ENCODE results near the gene MLLT11. TPM values are rescaled to one million over a fixed set of nuclear protein-coding genes. Genes with fewer than 3 reads are reported as not detected.

Gene MLLT11
- total RNA-seq, 3 donors from 2014 or later (not counting 1 experiment from before 2014, with no cell fraction given), result 11.2 to 18.6 (median 17.6) TPM

GRCh38 chr1:151113877-151114276, 53.7 kb downstream of the MLLT11 start:
- H3K27ac Mint-ChIP-seq, result no peak overlapping the region
- Histone ChIP-seq H3K9me3 (ENCODE audit: control insufficient read depth, insufficient read depth, low read length) (no peaks in the 10 kb centered on the region), H3K36me3 (ENCODE audit: control insufficient read depth, insufficient read depth, low read length) (peaks cover 14% of the 10 kb centered on the region), H3K4me3 (ENCODE audit: low read length) (no peak overlapping the region), H3K27ac (ENCODE audit: low read length) (no peak overlapping the region), H3K27me3 (ENCODE audit: control insufficient read depth, insufficient read depth, low read length) (no peaks in the 10 kb centered on the region), H3K4me1 (ENCODE audit: control insufficient read depth, insufficient read depth, low read length) (no peaks in the 10 kb centered on the region)
- intact Hi-C loops (cut with micrococcal nuclease), result no loop called here
- ATAC-seq, result no peak
- no peaks in the 10 kb centered on the region for H3K27me3 Mint-ChIP-seq (ENCODE audit: low read depth in 2 of 2)
- no peaks in the 10 kb centered on the region for H3K9me3 Mint-ChIP-seq
- no peak for TF ChIP-seq CTCF (IDR thresholded peaks at IDR 0.05)
- H3K36me3 Mint-ChIP-seq, result peaks cover 6% of the 10 kb centered on the region
- H3K4me1 Mint-ChIP-seq, result no peaks in the 10 kb centered on the region
- no peak for DNase-seq
- no peak overlapping the region for H3K4me3 Mint-ChIP-seq
- 98% methylated on average over 5 of the region's 5 CpGs for WGBS (ENCODE audit: insufficient coverage)

Other genes with a start within 250 kb of the MLLT11 start
- 10 to 100 TPM; 34.0 to 41.4 (median 38.2) TPM for gene ARNT, start 183.8 kb upstream of the MLLT11 start, total RNA-seq
- not detected for gene CTXND2, start 173.3 kb upstream of the MLLT11 start, total RNA-seq
- 10 to 100 TPM; 64.6 to 74.3 (median 70.5) TPM for gene SETDB1, start 134.0 kb upstream of the MLLT11 start, total RNA-seq
- gene CERS2, start 85.6 kb upstream of the MLLT11 start, total RNA-seq, result 100 to 1,000 TPM; 122 to 129 (median 127) TPM
- under 1 TPM in 1 of 3 donors, not detected in 2; 0.25 TPM for gene ANXA9, start 78.1 kb upstream of the MLLT11 start, total RNA-seq
- 10 to 100 TPM; 14.0 to 15.6 (median 15.2) TPM for gene MINDY1, start 53.5 kb upstream of the MLLT11 start, total RNA-seq
- gene PRUNE1, start 51.9 kb upstream of the MLLT11 start, total RNA-seq, result 10 to 100 TPM; 11.4 to 14.1 (median 13.5) TPM
- gene BNIPL, start 23.8 kb upstream of the MLLT11 start, total RNA-seq, result under 1 TPM; 0.28 to 0.39 (median 0.33) TPM
- gene C1orf56, start 12.6 kb upstream of the MLLT11 start, total RNA-seq, result 1 to 10 TPM; 1.6 to 3.3 (median 1.9) TPM
- 100 to 1,000 TPM; 555 to 792 (median 752) TPM for gene CDC42SE1, start 775 bp upstream of the MLLT11 start, total RNA-seq
- gene GABPB2, start 10.4 kb downstream of the MLLT11 start, total RNA-seq, result 10 to 100 TPM; 27.4 to 34.0 (median 30.6) TPM
- gene SEMA6C, start 86.2 kb downstream of the MLLT11 start, total RNA-seq, result 1 to 10 TPM; 2.5 to 5.8 (median 3.0) TPM
- gene TNFAIP8L2, start 96.3 kb downstream of the MLLT11 start, total RNA-seq, result 10 to 100 TPM in 1 of 3 donors, 1 to 10 TPM in 2; 4.8 to 14.5 (median 5.7) TPM
- gene LYSMD1, start 105.5 kb downstream of the MLLT11 start, total RNA-seq, result 1 to 10 TPM; 1.0 to 1.7 (median 1.2) TPM
- gene SCNM1, start 105.7 kb downstream of the MLLT11 start, total RNA-seq, result 10 to 100 TPM; 52.3 to 54.2 (median 52.9) TPM
- 1 to 10 TPM in 2 of 3 donors, not detected in 1; 2.6 to 3.8 TPM for gene TMOD4, start 115.6 kb downstream of the MLLT11 start, total RNA-seq
- 10 to 100 TPM; 26.2 to 45.1 (median 44.8) TPM for gene VPS72, start 129.8 kb downstream of the MLLT11 start, total RNA-seq
- gene PIP5K1A, start 138.2 kb downstream of the MLLT11 start, total RNA-seq, result 10 to 100 TPM; 42.0 to 65.2 (median 44.6) TPM
- gene PSMD4, start 194.3 kb downstream of the MLLT11 start, total RNA-seq, result 100 to 1,000 TPM in 1 of 3 donors, 10 to 100 TPM in 2; 94.2 to 101 (median 99.3) TPM
- 10 to 100 TPM; 48.1 to 52.2 (median 48.6) TPM for gene ZNF687, start 221.9 kb downstream of the MLLT11 start, total RNA-seq